ENCODE results near the gene DNM3. TPM values are rescaled to one million over a fixed set of nuclear protein-coding genes. Genes with fewer than 3 reads are reported as not detected.
A peak's percentile ranks its signal among the peaks of the same experiment; 100 is the strongest.

Gene DNM3
- total and polyA plus RNA-seq, 2 experiments from 2014 or later: 5.2 to 12.2 TPM

- Histone ChIP-seq H3K27ac (ENCODE audit: low read depth) (no peak overlapping the region), H3F3A (replicated peaks; ENCODE audit: low read depth) (no peaks in the 10 kb centered on the region), H3K27me3 (ENCODE audit: insufficient read depth) (no peaks in the 10 kb centered on the region), H4K20me1 (replicated peaks; ENCODE audit: insufficient read depth) (no peaks in the 10 kb centered on the region), H2AFZ (no peak overlapping the region), H3K4me1 (ENCODE audit: insufficient read depth) (peaks cover 7% of the 10 kb centered on the region; the same call in 1 of the 2 replicates), H3K9me2 (ENCODE audit: insufficient read depth) (peaks cover 4% of the 10 kb centered on the region; the same call in 1 of the 2 replicates), H3K36me3 (ENCODE audit: insufficient read depth) (0 out of 2 replicates have a peak, but pooled peaks cover 3% of the 10 kb centered on the region), H3K79me2 (replicated peaks; ENCODE audit: insufficient read depth) (no peaks in the 10 kb centered on the region), H3K4me2 (no peak overlapping the region), H3K4me3 (no peak overlapping the region)
- Mint-ChIP-seq H3K27ac (no peak overlapping the region), H3K36me3 (ENCODE audit: low read depth) (no peaks in the 10 kb centered on the region), H3K4me3 (no peak overlapping the region), H3K27me3 (ENCODE audit: insufficient read depth, low read depth, poor library complexity) (no peaks in the 10 kb centered on the region), H3K4me1 (no peaks in the 10 kb centered on the region; the same call in 2 of the 3 replicates), H3K9me3 (no peaks in the 10 kb centered on the region)
- ATAC-seq: no peak
- no peak for DNase-seq (ENCODE audit: low spot score)
- TF ChIP-seq POLR2AphosphoS5 (IDR thresholded peaks at IDR 0.05; ENCODE audit: low read depth) (no peak), ETS1 (IDR thresholded peaks at IDR 0.05) (no peak), ZNF462 (CRISPR knock-in tag; IDR thresholded peaks at IDR 0.05) (no peak), EZH2 (IDR thresholded peaks at IDR 0.05; ENCODE audit: low read depth, unreplicated experiment) (no peak)
These were observed 81.7 kb downstream of the DNM3 start for GRCh38 chr1:171922999-171923398.

DNA sequence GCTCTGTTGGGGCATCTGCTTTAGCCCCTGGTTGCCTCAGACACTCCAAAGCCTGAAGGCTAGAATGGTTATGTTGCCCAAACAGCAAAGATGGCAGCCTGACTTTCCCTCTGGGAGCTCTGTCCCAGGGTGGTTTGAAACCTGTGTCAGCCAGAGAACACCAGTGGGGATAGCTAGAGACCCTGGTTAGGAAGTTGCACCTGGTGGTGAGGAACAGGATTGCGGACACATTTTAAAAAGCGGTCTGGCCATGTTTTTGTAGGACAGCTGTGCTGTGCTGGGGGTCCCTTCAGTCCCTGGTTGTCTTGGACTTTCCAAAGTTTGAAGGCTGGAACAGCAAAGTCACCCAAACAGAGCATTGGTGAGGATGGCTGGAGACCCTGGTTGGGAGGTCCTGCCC, 87.8 kb downstream of the DNM3 start:
- Histone ChIP-seq H3K4me1 (ENCODE audit: insufficient read depth) (peaks cover 13% of the 10 kb centered on the region), H3F3A (replicated peaks; ENCODE audit: low read depth) (no peaks in the 10 kb centered on the region), H3K79me2 (replicated peaks; ENCODE audit: insufficient read depth) (no peaks in the 10 kb centered on the region), H3K9me2 (ENCODE audit: insufficient read depth) (peaks cover 25% of the 10 kb centered on the region; the same call in 1 of the 2 replicates), H2AFZ (no peak overlapping the region), H4K20me1 (replicated peaks; ENCODE audit: insufficient read depth) (no peaks in the 10 kb centered on the region), H3K27ac (ENCODE audit: low read depth) (no peak overlapping the region), H3K4me2 (no peak overlapping the region), H3K36me3 (ENCODE audit: insufficient read depth) (0 out of 2 replicates have a peak, but pooled peaks cover 3% of the 10 kb centered on the region), H3K4me3 (no peak overlapping the region), H3K27me3 (ENCODE audit: insufficient read depth) (no peaks in the 10 kb centered on the region)
- Mint-ChIP-seq H3K4me1 (peaks cover 11% of the 10 kb centered on the region), H3K27me3 (ENCODE audit: insufficient read depth, low read depth, poor library complexity) (no peaks in the 10 kb centered on the region), H3K36me3 (ENCODE audit: low read depth) (no peaks in the 10 kb centered on the region), H3K9me3 (no peaks in the 10 kb centered on the region; the same call in 1 of the 3 replicates), H3K4me3 (no peak overlapping the region), H3K27ac (no peak overlapping the region)
- ATAC-seq (no peak), DNase-seq (ENCODE audit: low spot score) (no peak)
- TF ChIP-seq, protein P1, sequence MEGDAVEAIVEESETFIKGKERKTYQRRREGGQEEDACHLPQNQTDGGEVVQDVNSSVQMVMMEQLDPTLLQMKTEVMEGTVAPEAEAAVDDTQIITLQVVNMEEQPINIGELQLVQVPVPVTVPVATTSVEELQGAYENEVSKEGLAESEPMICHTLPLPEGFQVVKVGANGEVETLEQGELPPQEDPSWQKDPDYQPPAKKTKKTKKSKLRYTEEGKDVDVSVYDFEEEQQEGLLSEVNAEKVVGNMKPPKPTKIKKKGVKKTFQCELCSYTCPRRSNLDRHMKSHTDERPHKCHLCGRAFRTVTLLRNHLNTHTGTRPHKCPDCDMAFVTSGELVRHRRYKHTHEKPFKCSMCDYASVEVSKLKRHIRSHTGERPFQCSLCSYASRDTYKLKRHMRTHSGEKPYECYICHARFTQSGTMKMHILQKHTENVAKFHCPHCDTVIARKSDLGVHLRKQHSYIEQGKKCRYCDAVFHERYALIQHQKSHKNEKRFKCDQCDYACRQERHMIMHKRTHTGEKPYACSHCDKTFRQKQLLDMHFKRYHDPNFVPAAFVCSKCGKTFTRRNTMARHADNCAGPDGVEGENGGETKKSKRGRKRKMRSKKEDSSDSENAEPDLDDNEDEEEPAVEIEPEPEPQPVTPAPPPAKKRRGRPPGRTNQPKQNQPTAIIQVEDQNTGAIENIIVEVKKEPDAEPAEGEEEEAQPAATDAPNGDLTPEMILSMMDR (conservative IDR thresholded peaks at IDR 0.05; ENCODE audit: low read depth in 2 of 2): peak in 1 of 2 experiments; percentile 44; a peak in 3 of 4 replicates
- TF ChIP-seq CREB1 (CRISPR knock-in tag; IDR thresholded peaks at IDR 0.05; ENCODE audit: low read depth): no peak
